ENCODE results near the gene CTNNA1. TPM values are rescaled to one million over a fixed set of nuclear protein-coding genes. Genes with fewer than 3 reads are reported as not detected.
A peak's percentile ranks its signal among the peaks of the same experiment; 100 is the strongest.

CTNNA1 gene
- total and polyA plus RNA-seq, 4 donors: 115 to 480 (median 302) TPM

DNA sequence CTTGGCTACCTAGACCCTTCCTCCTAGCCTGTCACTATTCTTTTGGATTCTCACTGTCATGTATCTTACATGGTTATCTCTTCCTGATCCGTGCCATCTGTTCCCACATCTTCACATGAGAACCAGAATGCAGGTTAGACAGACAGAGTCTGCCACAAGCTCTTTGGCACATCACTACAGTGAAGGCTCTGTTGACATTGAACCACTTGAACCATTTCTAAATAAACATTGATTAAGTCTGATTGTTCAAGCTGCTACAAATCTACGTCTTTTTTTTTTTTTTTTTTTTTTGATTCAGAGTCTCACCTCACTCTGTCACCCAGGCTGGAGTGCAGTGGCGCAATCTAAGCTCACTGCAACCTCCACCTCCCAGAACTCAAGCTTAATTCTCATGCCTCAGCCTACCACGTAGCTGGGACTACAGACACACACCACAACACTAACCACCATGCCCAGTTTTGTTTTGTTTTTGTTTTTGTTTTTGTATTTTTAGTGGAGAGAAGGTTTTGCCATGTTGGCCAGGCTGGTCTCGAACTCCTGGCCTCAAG is 207.0 kb downstream of the CTNNA1 start:
- TF ChIP-seq CTCF (IDR thresholded peaks at IDR 0.05; ENCODE audit: control extremely low read depth, extremely low read depth): no peak
- Histone ChIP-seq H3K4me1 (ENCODE audit: control insufficient read depth in 5 of 5, insufficient read depth in 5 of 5, low read length in 5 of 5) (peaks cover 0 to 59% (median 40%) of the 10 kb centered on the region in 5 donors), H3K36me3 (ENCODE audit: control insufficient read depth in 4 of 4, insufficient read depth in 4 of 4, low read length in 4 of 4) (peaks cover 0 to 2% (median 0%) of the 10 kb centered on the region in 4 donors), H3K27me3 (ENCODE audit: control insufficient read depth in 3 of 3, insufficient read depth in 3 of 3, low read length in 2 of 3) (no peaks in the 10 kb centered on the region), H3K4me3 (no peak overlapping the region), H3K9ac (ENCODE audit: insufficient read depth in 1 of 2, low read length in 2 of 2) (no peak overlapping the region), H3K9me3 (ENCODE audit: control insufficient read depth in 4 of 4, insufficient read depth in 3 of 4, low read length in 3 of 4) (no peaks in the 10 kb centered on the region), H3K27ac (ENCODE audit: low read depth in 1 of 2, low read length in 1 of 2) (peak overlapping the region in 1 of 2 donors; percentile 32)
- 75 to 87% methylated on average over 5 of the region's 5 CpGs for WGBS, 2 donors
- ATAC-seq (ENCODE audit: insufficient read depth, low FRiP score): no peak
- no peak for DNase-seq

DNA sequence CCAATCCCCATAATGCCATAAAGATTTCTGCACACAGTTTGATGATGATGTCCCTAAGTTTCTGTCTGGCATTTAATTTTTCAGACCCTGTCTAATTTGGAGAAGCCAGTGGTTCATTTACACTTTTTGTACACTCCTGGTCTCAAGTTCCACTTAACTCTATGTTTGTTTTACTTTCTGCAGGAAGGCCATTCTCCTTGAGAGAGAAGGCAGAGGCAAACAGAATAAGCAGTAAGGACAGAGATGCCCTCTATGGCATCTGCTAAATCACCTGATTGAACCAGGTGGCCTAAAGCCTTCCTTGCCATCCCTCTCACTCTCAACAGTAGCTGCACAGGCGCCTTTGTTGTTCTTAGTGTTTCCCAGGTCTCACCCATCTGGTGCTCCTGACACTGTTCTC is 208.0 kb downstream of the CTNNA1 start:
- Histone ChIP-seq H3K4me3 (no peak overlapping the region), H3K4me1 (ENCODE audit: control insufficient read depth in 5 of 5, insufficient read depth in 5 of 5, low read length in 5 of 5) (peaks cover 0 to 57% (median 33%) of the 10 kb centered on the region in 5 donors), H3K9me3 (ENCODE audit: control insufficient read depth in 4 of 4, insufficient read depth in 3 of 4, low read length in 3 of 4) (no peaks in the 10 kb centered on the region), H3K9ac (ENCODE audit: insufficient read depth in 1 of 2, low read length in 2 of 2) (no peak overlapping the region), H3K27me3 (ENCODE audit: control insufficient read depth in 3 of 3, insufficient read depth in 3 of 3, low read length in 2 of 3) (no peaks in the 10 kb centered on the region), H3K36me3 (ENCODE audit: control insufficient read depth in 4 of 4, insufficient read depth in 4 of 4, low read length in 4 of 4) (peaks cover 0 to 2% (median 0%) of the 10 kb centered on the region in 4 donors), H3K27ac (ENCODE audit: low read depth in 1 of 2, low read length in 1 of 2) (no peak overlapping the region)
- no peak for TF ChIP-seq CTCF (IDR thresholded peaks at IDR 0.05; ENCODE audit: control extremely low read depth, extremely low read depth)
- DNase-seq: peak in 1 of 3 donors; percentile 23
- WGBS, 2 donors: 73 to 94% methylated on average over 1 of the region's 1 CpG
- no peak for ATAC-seq (ENCODE audit: insufficient read depth, low FRiP score)

DNA sequence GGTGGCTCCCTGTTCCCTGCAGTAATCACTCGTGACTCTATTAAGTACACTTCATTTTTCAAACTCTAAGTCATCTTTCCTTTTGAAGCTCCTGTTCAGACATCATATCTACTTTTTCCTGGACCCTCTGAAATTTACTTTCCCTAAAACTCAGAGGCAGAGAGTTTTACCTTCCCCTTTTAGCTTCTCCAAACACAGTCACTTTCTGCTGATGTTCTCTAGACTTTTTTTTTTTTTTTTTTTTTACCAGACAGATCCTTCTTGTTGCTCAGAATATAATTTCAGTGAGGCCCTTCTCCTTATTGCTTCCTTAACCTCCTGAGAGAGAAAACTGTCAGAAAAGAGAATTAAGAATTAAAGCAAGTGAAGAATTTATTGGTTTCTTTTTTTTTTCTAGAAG is 208.5 kb downstream of the CTNNA1 start:
- ATAC-seq (ENCODE audit: insufficient read depth, low FRiP score) (no peak), DNase-seq (peak in 1 of 3 donors; percentile 40)
- WGBS, 2 donors: 64 to 91% methylated on average over 1 of the region's 1 CpG
- no peaks in the 10 kb centered on the region for H3K27me3 ChIP-seq (ENCODE audit: control insufficient read depth in 3 of 3, insufficient read depth in 3 of 3, low read length in 2 of 3)
- no peak overlapping the region for H3K4me3 ChIP-seq
- no peaks in the 10 kb centered on the region for H3K9me3 ChIP-seq (ENCODE audit: control insufficient read depth in 4 of 4, insufficient read depth in 3 of 4, low read length in 3 of 4)
- peaks cover 0 to 2% (median 0%) of the 10 kb centered on the region in 4 donors for H3K36me3 ChIP-seq (ENCODE audit: control insufficient read depth in 4 of 4, insufficient read depth in 4 of 4, low read length in 4 of 4)
- peaks cover 0 to 57% (median 33%) of the 10 kb centered on the region in 5 donors for H3K4me1 ChIP-seq (ENCODE audit: control insufficient read depth in 5 of 5, insufficient read depth in 5 of 5, low read length in 5 of 5)
- TF ChIP-seq CTCF (IDR thresholded peaks at IDR 0.05; ENCODE audit: control extremely low read depth, extremely low read depth): no peak
- no peak overlapping the region for H3K9ac ChIP-seq (ENCODE audit: insufficient read depth in 1 of 2, low read length in 2 of 2)
- no peak overlapping the region for H3K27ac ChIP-seq (ENCODE audit: low read depth in 1 of 2, low read length in 1 of 2)

Data from lung (tissue), 12 donors.